GM18861 (cell line): ENCODE results near the gene VAPA.

Experiments
- ATAC-seq: cut with Tn5 transposase; IDR thresholded peaks from one replicate; pipeline ENCODE4 v1.9.1; 2021; ENCODE audit not compliant: unreplicated experiment

VAPA gene

DNA sequence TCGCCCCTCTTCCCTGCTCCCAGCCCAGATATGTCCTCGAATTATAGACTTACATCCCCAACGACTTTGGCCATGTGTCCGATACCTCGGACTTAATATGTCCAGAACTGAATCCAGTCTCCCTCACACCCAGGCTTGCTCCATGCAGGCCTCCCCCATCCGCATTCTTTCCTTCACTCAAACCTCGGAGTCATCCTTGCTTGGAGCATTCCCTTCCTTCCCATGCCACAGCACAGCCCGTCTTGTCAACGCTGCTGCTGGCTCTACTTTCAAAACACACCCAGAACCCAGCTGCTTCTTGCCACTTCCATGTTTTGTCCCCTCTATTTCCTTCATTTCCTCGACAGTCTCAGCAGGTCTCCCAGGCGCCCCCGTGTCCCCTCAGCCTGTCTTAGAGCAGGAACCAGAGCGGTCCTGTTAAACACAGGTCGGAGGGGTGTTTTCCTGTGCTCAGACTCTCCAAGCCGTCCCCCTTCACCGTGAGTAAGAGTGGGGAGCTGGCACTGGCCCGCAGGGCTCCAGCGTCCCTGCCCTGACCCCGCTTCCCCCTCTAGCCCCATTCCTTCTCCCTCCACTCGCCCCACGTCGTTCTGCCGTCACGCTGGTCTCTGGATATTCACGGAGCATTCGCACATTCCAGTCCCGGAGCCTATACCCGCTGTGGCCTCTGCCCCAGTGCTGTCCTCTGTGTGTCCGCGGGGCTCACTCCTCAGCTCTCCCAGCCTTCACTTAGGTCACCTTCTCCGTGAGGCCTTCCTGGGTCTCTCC lies 54.4 kb downstream of the VAPA start:
- ATAC-seq: no peak

DNA sequence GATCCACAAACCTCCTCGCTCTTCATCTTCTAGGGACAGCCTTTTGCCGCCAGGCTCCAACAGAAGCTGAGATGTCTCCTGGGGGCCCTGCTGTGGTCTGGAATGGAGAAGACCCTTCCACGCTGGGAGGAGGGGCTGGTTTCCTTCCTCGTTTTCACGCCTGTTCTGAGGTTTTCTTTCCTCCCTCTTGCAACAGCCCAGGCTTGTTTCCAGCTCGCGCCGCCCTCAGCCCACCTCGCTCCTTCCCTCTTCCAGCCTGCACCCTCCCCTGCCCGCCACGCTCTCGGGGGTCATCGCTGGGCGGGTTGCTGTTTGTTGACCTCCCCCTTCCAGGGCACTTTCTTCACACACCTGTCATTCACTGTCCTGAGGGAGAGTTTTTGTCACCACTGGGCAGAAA lies 55.4 kb downstream of the VAPA start:
- no peak for ATAC-seq

DNA sequence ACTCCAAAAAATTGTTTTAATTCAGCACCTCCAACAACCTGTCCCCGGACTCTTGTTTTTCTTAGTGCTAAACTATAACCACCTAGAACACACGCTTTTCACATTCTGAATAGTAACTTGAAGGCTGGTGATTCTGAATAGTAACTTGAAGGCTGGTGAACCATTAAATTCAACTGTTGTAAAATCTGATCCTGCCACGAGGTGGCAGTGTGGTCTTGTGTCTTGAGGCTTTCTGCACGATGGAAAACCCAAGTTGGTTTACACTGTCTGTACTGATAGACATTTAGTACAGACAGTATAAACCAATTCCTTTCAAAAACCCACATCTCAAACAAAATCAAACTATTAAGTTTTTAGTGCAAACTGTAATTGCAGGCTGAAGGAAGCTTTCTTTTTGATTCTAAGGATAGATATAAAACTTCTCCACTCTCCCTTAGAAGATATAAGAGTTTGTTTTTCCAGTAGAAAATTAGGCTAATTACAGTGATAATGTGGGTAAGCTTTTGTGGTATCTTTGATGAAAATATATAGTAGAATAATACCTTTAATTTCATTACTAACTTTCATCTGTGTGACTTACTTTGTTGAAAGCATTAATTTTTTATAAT lies 57.6 kb downstream of the VAPA start:
- ATAC-seq: no peak

DNA sequence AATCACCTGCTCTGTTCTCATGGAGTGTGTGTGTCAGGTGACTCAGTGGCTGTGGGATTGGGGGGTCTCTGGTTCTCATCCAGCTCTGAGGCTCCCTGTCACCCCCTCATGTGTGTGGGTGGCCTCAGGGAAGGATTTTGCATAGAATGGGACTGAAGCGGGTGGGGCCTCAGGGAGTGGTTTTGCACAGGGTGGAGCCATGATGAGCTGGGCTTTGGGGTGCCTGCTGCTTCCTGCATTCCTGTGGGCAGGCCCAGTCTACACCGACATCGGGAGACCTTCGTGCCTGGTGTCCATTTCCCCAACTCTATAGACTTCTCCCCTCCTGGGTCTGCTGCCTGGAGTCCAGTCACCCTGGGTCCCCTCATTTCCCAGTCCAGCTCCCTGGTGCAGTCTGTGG lies 59.7 kb downstream of the VAPA start:
- ATAC-seq: no peak

DNA sequence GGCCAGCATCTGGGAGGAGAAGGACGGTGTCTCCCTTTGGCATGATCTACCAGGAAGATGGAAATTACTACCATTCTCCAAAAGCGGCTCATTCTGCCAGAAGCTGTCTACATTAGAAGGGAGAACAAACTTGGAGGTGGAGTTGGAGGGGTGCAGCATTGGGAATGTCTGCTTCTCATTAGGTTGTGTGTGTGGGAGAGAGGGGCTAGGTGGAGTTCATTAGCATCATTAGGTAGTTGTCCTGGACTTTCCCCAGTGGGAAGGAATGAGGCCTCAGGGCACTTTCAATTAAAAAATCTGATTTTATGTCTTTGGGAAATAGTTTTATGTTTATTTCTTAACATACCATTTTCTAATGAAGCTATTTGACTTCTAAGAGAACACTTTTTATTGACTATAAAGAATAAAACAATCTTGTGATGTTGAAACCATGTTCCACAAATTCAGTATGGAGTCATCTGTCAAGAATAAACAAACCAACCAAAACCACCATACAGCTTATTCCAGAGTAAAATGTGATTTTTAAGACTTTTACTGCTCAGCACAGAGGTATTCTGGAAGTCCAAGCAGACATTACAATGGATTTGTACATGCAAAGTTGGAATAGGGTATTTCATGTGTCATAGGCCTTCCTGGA lies 60.6 kb downstream of the VAPA start:
- no peak for ATAC-seq

DNA sequence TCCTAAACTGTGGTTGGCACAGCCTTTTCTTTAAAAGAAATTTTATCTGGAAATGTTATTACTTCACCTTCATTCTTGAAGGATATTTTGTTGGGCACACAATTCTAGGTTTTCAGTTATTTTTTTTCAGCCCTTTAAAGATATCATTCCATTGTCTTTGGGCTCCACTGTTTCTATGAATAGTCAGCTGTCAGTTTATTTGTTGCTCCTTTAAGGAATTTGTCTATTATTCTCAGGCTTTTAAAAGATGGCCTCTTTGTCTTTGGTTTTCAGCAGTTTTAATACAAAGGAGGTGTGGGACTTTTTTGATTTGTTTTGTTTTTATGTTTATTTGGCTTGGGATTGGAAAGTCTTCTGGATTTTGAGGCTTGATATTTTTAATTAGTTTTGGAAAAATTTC lies 61.8 kb downstream of the VAPA start:
- no peak for ATAC-seq

DNA sequence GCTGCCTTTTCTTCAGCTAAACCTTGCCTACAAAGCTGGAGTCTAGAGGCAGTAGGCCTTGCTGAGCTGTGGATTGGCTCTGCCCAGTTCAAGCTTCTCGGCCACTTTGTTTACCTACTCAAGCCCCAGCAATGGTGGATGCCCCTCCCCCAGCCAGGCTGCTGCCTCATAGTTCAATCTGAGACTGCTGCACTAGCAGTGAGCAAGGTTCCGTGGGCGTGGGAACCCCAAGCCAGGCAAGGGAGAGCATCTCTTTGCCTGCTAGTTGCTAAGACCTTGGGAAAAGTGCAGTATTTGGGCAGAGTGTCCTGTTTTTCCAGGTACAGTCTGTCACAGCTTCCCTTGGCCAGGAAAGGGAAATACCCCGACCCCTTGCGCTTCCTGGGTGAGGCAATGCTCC lies 68.9 kb downstream of the VAPA start:
- ATAC-seq: no peak

DNA sequence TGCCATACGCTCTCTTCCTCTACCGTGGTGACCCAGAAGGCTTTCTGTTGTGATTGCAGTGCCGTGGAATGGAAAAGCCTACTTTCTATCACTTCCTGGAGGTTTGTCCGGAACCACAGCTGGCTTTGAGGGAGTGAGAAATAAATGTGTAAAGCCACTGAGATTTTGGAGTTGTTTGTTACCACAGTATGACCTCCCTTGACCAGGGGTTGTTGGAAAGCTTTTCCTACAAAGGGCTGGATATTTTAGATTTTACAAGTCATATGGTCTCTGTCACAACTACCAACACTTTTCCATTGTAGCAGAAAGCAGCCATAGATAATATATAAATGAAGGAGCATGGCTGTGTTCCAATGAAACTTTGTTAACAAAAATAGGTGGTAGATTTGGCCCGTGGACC lies 70.3 kb downstream of the VAPA start:
- no peak for ATAC-seq

DNA sequence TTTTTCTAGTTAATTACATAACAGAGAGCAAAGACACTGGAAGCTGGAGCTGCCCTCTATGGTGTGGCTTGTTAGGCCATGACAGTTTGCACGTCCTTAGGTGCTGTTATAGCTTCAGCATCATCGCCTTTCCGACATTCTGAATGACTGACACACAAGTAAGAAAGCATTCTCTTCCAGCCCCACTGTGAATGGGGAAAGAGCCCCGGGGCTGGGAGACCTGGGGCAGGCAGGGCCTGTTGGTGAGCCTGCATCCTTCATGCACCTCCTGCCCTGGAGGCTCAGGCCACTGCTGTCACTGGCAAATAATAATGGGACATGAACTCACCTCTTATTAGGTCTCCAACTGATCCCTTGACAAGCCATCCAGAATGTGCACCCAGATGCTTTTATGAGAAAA lies 71.8 kb downstream of the VAPA start:
- ATAC-seq: no peak

DNA sequence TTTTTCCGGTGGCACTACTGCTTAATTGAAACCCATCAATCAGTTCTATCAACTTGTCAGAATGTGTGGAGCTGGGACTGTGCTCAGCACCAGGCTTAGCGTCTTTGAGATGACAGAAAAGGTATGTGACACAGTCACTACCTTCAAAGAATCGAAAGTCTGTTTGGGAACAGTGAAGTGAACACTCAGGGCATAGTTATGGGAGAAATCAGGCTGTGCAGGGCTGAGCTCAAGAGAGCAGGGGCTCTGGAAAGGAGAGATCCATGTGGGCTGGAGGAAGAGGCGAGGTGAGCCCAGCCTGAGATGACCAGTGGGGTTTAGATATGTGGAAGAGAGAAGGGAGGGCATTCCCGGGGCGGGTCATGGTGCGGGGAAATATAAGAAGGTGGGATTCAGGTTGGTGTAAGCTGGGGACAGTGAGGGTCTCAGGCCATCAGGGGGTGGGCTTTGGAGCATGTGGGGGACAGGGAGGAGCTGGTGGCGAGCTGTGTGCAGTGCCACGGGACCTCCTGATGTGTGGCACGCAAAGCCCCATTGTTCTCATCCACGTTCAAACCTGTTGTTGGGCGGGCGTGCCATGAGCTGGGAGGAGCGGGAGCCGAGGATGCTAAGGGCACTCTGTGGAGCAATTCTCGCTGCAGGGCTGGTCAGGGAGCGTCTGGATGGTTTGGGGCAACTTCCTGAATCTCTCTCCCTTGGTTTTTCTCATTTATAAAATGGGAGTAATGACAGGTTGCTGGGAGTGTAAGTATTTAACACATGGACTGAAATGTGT lies 72.5 kb downstream of the VAPA start:
- ATAC-seq: no peak

DNA sequence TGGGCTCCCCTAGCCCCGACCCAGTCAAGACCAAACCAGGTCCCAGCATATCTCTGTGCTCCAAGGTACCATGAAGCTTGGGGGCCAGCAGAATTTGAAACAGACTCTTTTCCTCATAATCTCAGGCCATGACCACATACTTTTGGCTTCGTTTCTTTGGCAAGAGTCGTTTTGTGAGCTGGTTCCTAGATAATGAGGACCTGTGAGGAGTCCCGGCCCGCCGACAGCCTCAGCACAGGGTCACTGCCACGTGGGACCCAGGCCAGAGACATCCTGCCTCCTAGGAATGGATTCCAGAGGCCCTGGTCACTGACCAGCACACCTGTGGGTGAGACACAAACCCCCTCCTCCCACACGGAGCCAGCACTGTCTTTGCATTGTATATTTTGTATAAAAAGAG lies 73.5 kb downstream of the VAPA start:
- ATAC-seq: no peak

DNA sequence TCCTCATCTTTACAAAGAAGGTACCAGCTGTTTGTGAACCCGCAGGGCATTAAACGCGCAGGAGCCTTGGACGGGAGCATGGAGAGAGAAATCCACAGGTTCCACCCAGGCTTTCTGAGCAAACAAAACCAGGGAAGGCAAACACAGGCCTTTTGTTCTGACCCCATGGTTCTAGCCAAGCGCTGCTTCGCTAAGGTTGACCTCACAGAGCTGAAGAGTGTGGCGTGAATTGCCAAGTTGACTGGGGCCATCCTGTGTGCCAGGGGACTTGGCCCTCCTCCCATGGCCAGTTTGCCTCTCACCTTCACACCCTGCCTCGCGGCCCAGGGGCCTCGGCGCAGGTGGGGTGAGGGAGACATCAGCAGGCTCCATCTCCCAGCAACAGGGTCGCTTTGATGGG lies 74.1 kb downstream of the VAPA start:
- ATAC-seq: no peak

DNA sequence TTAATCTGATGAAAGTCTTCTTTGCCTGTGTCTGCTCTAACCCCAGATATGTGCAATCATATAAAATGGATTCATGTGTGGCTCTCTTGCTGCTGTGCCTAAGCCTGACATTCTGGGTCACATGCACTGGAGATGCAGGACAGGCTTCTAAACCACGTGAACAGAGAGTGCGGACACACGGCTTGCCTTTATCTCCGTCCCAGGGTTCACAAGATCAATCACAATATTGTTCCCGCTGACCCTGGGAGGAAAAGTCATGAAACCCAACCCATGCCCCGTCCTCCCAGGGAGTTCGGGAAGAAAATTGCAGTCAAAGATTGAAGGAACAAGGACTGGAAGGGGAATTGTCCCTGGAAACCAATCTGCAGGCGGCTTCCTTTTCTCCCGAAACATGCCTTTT lies 74.8 kb downstream of the VAPA start:
- no peak for ATAC-seq

DNA sequence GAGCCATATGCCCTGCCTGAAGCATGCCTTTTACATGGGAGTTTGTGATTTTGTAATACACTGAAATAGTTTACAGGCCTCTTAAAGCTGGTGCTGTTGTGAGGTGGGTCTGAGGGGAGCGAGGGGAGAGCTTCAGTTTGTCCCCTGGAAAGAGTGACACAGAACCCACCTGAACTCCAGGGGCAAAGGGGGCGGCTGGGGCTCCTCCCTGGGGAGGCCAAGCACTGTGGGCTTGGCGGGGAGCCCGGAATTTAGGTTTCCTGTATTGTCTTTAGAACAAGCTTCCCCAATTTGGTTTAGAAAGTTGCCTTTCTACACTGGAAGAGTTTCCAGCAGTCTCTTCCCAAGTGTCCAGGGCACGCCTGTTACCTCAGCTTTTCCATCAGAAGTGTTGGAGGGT lies 75.7 kb downstream of the VAPA start:
- no peak for ATAC-seq

DNA sequence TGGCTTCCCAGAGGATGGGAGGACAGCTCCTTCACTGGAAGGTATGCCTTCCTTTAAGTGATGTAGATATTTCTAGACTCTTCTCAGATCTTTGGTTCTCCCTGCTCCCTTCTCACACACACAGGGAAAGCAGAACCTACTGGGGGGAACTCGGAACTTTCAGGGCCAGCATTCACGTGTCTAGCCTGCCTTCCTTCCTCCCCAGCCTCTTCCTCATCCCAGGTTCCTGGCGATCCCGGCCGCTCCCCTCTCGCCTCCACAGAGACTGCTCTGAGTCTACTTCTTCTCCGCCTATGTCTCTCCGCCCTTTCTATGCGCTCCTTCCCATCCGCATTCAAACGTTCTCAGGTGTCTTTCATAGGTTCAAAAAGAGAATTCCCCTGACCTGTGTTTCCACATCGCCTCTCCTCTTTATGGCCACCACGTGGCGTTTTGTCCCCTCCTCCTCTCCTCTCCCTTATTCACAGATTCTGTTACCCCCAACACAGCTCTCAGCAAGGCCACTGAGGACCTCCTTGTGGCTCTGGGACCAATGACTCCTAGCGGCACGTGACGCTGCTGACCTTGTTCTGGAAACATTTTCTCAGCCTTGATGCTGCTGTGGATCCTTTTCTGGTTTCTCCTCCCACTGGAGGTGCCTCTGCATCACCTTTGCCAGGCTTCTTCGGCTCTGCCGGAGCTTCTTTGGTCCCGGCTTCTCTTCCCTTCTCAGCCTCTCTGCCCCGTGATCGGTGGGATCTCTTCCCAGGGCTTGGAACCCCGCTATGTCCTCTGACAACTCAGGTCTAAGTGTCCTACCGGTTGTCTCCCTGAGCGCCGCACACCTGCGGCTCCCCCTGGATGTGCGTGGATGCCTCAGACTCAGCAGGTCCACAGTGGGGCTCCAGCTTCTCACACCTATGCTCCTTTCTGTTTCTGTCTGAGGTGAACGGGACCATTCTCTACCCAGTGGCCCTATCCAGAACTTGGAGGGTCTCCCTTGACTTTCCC lies 77.5 kb downstream of the VAPA start:
- ATAC-seq: no peak

DNA sequence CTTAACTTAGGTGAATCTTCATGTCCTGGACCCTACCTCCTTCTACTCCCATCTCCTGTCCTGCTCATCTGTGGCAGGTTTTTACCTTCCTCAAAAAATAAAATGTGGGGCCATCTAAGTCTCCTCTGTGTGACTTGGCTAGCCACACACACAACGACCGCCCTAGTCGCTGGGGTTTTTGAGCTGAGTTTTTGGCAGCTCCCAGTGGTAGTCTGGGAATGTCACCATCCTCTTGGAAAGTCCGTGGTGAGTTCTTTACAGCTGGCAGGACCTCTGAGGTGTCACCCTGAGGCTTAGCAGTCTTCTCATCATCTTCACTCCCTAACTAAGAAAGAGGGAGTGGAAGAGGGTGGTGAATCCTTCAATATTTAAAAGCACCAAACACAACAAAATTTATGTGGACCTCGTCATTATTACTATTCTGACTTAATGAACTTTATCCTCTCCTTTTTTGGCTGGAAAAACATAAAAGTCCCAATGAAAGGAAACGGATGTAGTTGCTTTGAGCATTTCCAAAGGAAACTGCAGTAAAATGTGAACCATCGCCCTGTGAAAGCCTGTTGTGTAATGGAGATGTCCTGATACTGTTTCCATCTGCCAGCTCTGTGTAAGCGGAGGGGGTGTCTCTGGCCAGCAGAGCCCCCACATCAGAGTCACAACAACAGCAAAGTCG lies 78.6 kb downstream of the VAPA start:
- no peak for ATAC-seq

DNA sequence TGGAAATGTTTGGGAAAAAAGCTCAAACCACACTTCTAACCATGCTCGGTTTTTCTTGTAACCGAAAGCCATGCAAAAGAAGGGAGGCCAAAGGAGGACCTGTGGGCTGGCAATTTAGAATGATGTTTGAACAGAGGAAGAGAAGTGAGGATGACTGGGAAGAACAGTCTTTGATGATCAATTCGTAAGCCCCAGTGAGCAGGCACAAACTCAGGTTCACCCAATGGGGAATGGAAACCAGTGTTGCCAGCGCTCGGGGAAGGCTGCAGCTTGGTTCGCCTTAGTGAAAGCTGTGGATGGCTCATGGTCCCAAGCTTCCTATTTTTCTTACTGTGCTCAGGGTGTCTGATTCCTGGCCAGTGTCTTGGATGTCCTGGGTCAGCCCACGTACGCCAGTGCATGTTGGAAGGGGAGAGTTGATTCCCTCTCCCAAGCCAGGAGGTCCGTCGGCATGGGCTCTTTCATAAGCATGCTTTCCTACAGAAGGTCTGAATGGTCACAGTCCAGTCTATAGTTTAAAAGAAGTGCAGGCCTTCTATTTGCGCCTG lies 79.2 kb downstream of the VAPA start:
- no peak for ATAC-seq

DNA sequence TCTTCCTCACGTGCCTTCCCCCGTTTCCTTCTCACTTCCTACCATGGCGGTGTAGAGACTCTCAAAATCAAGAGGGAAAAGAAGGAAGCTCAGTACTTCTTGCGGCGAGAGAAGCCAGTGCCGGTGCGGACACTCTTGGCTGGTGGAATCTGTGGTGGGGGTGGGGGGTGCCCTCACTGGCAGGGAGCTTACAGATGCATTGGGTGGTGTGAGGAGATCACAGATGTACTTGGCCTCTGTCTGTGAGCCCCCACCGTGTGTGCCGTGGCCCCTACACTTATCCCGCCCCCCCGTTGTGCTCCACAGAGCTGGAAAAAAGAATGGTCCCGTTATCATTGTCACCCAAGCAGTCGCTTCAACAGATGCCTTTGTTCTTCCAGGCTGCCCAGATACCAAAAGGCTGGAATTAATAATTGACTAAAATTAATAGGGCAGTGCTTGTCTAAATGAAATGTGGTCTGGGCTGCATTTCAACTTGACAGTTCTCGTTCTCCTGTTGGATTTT lies 79.8 kb downstream of the VAPA start:
- no peak for ATAC-seq

DNA sequence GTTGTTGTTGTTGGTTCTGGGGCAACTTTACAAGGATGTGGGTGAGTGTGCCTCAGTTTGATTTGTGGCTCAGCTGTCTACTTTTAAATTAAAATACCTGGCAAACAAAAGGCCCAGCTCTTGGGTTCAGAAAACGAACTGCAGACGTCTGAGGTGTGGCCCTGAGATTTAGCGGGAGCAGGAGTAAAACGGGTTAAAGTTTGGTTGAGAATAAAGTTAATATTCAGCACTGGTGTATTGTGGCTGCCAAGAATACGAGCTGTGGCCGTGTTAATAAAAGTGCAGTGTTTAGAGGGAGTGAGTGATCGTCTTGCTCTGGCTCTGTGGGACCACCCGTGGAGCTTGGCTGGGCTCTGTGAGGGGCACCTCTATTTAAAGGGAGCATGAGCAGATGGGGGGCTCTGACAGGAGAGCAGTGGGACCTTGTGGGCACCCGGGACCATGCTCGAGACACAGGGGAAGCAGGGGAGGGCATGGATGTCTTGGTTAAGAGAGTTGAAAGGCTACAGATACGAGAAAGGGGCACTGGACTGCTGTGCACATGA lies 80.3 kb downstream of the VAPA start:
- ATAC-seq: no peak
